BLaER1 treated with 17β-estradiol and CSF1 and Interleukin-3, amounts not matched to agents 10 nM and 100 nM (cell line): ENCODE results near the gene FSIP1.

Source experiments
- H3K27ac ChIP-seq, 11 experiments: shearing (Covaris generic); formaldehyde crosslinking; 2 replicates each; pipeline ENCODE4 v1.8.1; 2022
- H3K27me3 ChIP-seq, 11 experiments: shearing (Covaris generic); formaldehyde crosslinking; 2 replicates each; pipeline ENCODE4 v1.8.1; 2022
- H3K36me3 ChIP-seq, 11 experiments: shearing (Covaris generic); formaldehyde crosslinking; 2 replicates each; pipeline ENCODE4 v1.8.1; 2022
- H3K4me1 ChIP-seq, 10 experiments: shearing (Covaris generic); formaldehyde crosslinking; 2 replicates each; pipeline ENCODE4 v1.8.1; 2022
- H3K4me2 ChIP-seq, 11 experiments: shearing (Covaris generic); formaldehyde crosslinking; 2 replicates each; pipeline ENCODE4 v1.8.1; 2022
- H3K4me3 ChIP-seq, 10 experiments: shearing (Covaris generic); formaldehyde crosslinking; 2 replicates each; pipeline ENCODE4 v1.8.1; 2022
- H3K9ac ChIP-seq, 11 experiments: shearing (Covaris generic); formaldehyde crosslinking; 2 replicates each; pipeline ENCODE4 v1.8.1; 2022
- H3K9me3 ChIP-seq, 11 experiments: shearing (Covaris generic); formaldehyde crosslinking; replicated peaks in 1 of 11; 2 replicates each; pipeline ENCODE4 v1.8.1; 2022
- H4K20me1 ChIP-seq, 11 experiments: shearing (Covaris generic); formaldehyde crosslinking; 2 replicates each; pipeline ENCODE4 v1.8.1; 2022
- Cebpa-rat ChIP-seq, 11 experiments: shearing (Covaris generic); IDR thresholded peaks; 2 replicates each; pipeline ENCODE4 v1.8.1; 2022

The FSIP1 gene

DNA sequence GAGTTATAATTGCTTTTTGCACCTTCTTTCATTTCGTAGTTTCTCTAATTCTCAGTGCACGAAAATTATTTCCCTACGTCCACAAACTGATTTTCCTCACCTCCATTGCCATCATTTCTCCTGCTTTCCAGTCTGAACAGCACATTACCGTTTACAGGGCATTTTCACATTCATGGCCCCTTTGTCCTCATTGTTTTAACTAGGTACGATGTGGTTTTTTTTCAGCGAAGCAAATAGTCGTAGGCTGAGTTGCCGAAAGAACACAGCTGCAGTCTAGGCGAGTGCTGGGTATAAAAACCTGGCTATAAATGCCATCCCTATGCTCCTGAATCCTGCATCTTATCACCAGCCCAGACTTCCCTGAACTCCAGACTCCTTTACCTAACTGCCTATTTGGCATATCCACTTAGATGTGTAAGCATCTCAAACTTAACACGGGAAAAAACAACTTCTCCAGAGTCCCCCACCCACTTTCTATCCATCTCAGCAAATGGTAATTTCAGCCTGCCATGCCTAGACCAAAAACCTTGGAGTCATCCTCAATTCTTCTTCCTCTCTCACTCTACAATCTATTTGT lies 691 bp upstream of the FSIP1 start:
- no peaks in the 10 kb centered on the region for H3K36me3 ChIP-seq
- peaks cover 0 to 8% (median 0%) of the 10 kb centered on the region in 11 experiments; a peak in 1 of 22 replicates for H3K9me3 ChIP-seq
- peak overlapping the region; percentile 68 to 83 (median 74) for H3K4me3 ChIP-seq
- peak overlapping the region; percentile 76 to 97 (median 90) for H3K4me2 ChIP-seq
- H4K20me1 ChIP-seq = no peaks in the 10 kb centered on the region
- H3K4me1 ChIP-seq = peaks cover 24 to 55% (median 43%) of the 10 kb centered on the region in 10 experiments
- H3K27me3 ChIP-seq = no peaks in the 10 kb centered on the region
- TF ChIP-seq Cebpa-rat (IDR thresholded peaks at IDR 0.05) = no peak
- peak overlapping the region; percentile 75 to 88 (median 82) for H3K9ac ChIP-seq
- peak overlapping the region; percentile 55 to 86 (median 78); a peak in 21 of 22 replicates for H3K27ac ChIP-seq

- H3K4me2 ChIP-seq = peak overlapping the region; percentile 47 to 86 (median 73)
- peak overlapping the region; percentile 68 to 83 (median 74) for H3K4me3 ChIP-seq
- H3K9me3 ChIP-seq = peaks cover 0 to 8% (median 0%) of the 10 kb centered on the region in 11 experiments; a peak in 1 of 22 replicates
- TF ChIP-seq Cebpa-rat (IDR thresholded peaks at IDR 0.05) = no peak
- no peaks in the 10 kb centered on the region for H3K36me3 ChIP-seq
- H3K4me1 ChIP-seq = peaks cover 16 to 41% (median 29%) of the 10 kb centered on the region in 10 experiments
- no peaks in the 10 kb centered on the region for H4K20me1 ChIP-seq
- H3K9ac ChIP-seq = peak overlapping the region in 7 of 11 experiments; percentile 31 to 85 (median 45); a peak in 7 of 22 replicates
- H3K27ac ChIP-seq = no peak overlapping the region; a peak in 1 of 22 replicates
- no peaks in the 10 kb centered on the region for H3K27me3 ChIP-seq
These were observed 706 bp downstream of the FSIP1 start for GRCh38 chr15:39781967-39782302.

GRCh38 chr15:39781147-39781966 lies 1.3 kb downstream of the FSIP1 start:
- H3K4me3 ChIP-seq = peak overlapping the region in 8 of 10 experiments; percentile 69 to 83 (median 75); a peak in 10 of 20 replicates

GRCh38 chr15:39778021-39778420 lies 4.6 kb downstream of the FSIP1 start:
- TF ChIP-seq Cebpa-rat (IDR thresholded peaks at IDR 0.05) = no peak
- Histone ChIP-seq H3K36me3 (no peaks in the 10 kb centered on the region), H3K27me3 (no peaks in the 10 kb centered on the region), H3K4me2 (no peak overlapping the region), H3K9ac (no peak overlapping the region), H3K4me1 (peaks cover 9 to 25% (median 19%) of the 10 kb centered on the region in 10 experiments; a peak in 18 of 20 replicates), H3K4me3 (no peak overlapping the region), H3K9me3 (peaks cover 0 to 8% (median 0%) of the 10 kb centered on the region in 11 experiments; a peak in 2 of 22 replicates), H3K27ac (no peak overlapping the region), H4K20me1 (no peaks in the 10 kb centered on the region)

More at GRCh38 chr15:39781147-39781966, 1.3 kb downstream of the FSIP1 start:
- H3K9ac ChIP-seq = peak overlapping the region in 1 of 11 experiments; percentile 84; a peak in 1 of 22 replicates
- no peaks in the 10 kb centered on the region for H3K36me3 ChIP-seq
- H3K27me3 ChIP-seq = no peaks in the 10 kb centered on the region
- no peaks in the 10 kb centered on the region for H4K20me1 ChIP-seq
- H3K9me3 ChIP-seq = peaks cover 0 to 8% (median 0%) of the 10 kb centered on the region in 11 experiments; a peak in 1 of 22 replicates
- peaks cover 16 to 35% (median 25%) of the 10 kb centered on the region in 10 experiments for H3K4me1 ChIP-seq
- peak overlapping the region; percentile 47 to 86 (median 73); a peak in 19 of 22 replicates for H3K4me2 ChIP-seq
- TF ChIP-seq Cebpa-rat (IDR thresholded peaks at IDR 0.05) = no peak
- H3K27ac ChIP-seq = no peak overlapping the region

DNA sequence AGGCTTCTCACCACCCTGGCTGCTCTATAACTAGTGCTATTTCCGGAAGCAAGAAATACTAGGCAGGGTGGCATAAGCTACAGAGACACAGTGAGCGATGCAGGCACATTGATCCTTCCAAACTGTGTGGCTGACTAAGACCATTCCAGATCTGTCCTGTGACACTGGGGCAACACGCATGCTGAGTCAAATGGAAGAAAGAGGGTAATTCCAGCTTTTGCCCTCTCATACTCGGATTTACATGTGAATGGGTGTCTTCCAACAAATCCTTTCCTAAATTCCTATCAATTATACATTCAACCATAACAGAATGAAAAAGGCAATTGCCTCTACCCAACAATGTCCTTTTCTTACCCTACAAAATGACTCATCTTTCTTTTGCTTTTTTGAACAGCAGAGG lies 5.1 kb downstream of the FSIP1 start:
- H3K9ac ChIP-seq = no peak overlapping the region

GRCh38 chr15:39776068-39776467 lies 6.6 kb downstream of the FSIP1 start:
- Histone ChIP-seq H3K27me3 (no peaks in the 10 kb centered on the region), H3K4me1 (peaks cover 9 to 24% (median 15%) of the 10 kb centered on the region in 10 experiments; a peak in 18 of 20 replicates), H3K9me3 (peaks cover 0 to 2% (median 0%) of the 10 kb centered on the region in 11 experiments; a peak in 2 of 22 replicates), H3K27ac (no peak overlapping the region), H4K20me1 (no peaks in the 10 kb centered on the region), H3K4me2 (no peak overlapping the region), H3K9ac (no peak overlapping the region), H3K36me3 (no peaks in the 10 kb centered on the region), H3K4me3 (no peak overlapping the region)
- no peak for TF ChIP-seq Cebpa-rat (IDR thresholded peaks at IDR 0.05)

More for the DNA sequence above, 5.1 kb downstream of the FSIP1 start:
- Histone ChIP-seq H3K4me2 (no peak overlapping the region), H3K27me3 (no peaks in the 10 kb centered on the region), H3K4me1 (peaks cover 9 to 25% (median 18%) of the 10 kb centered on the region in 10 experiments; a peak in 18 of 20 replicates), H3K9me3 (peaks cover 0 to 8% (median 0%) of the 10 kb centered on the region in 11 experiments; a peak in 2 of 22 replicates), H3K27ac (no peak overlapping the region), H4K20me1 (no peaks in the 10 kb centered on the region), H3K4me3 (no peak overlapping the region), H3K36me3 (no peaks in the 10 kb centered on the region)
- no peak for TF ChIP-seq Cebpa-rat (IDR thresholded peaks at IDR 0.05)

DNA sequence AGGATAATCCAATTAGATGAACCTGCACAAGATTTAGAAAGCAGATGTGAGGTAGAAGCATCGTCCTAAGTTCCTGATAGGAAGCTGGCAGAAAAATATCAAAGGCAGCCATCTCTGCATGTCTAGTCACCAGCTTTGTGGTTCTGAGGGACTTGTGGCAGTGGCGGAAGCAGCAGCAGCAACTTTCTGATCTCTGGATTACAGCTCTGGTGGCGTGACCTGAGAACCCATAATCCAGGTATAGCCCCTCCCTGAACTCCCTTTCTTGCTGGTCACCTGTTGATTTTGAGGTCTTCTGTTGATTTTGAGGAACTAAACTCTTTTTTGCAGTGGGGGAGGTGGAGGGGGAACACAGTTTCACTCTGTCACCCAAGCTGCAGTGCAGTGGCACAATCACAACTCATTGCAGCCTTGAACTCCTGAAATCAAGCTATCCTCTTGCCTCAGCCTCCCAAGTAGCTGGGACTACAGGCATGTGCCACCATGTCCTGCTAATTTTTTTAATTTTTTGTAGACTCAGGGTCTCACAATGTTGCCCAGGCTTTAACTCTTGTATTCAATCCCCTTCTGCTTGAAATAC lies 7.9 kb downstream of the FSIP1 start:
- Histone ChIP-seq H3K9me3 (no peaks in the 10 kb centered on the region; a peak in 1 of 22 replicates), H4K20me1 (no peaks in the 10 kb centered on the region), H3K27me3 (no peaks in the 10 kb centered on the region), H3K4me1 (peaks cover 9 to 25% (median 15%) of the 10 kb centered on the region in 10 experiments; a peak in 18 of 20 replicates), H3K9ac (peak overlapping the region in 3 of 11 experiments; percentile 5 to 35 (median 31); a peak in 4 of 22 replicates), H3K27ac (peak overlapping the region in 7 of 11 experiments; percentile 1 to 38 (median 15); a peak in 7 of 22 replicates), H3K4me2 (peak overlapping the region; percentile 25 to 72 (median 47); a peak in 21 of 22 replicates), H3K4me3 (no peak overlapping the region), H3K36me3 (no peaks in the 10 kb centered on the region)
- no peak for TF ChIP-seq Cebpa-rat (IDR thresholded peaks at IDR 0.05)

DNA sequence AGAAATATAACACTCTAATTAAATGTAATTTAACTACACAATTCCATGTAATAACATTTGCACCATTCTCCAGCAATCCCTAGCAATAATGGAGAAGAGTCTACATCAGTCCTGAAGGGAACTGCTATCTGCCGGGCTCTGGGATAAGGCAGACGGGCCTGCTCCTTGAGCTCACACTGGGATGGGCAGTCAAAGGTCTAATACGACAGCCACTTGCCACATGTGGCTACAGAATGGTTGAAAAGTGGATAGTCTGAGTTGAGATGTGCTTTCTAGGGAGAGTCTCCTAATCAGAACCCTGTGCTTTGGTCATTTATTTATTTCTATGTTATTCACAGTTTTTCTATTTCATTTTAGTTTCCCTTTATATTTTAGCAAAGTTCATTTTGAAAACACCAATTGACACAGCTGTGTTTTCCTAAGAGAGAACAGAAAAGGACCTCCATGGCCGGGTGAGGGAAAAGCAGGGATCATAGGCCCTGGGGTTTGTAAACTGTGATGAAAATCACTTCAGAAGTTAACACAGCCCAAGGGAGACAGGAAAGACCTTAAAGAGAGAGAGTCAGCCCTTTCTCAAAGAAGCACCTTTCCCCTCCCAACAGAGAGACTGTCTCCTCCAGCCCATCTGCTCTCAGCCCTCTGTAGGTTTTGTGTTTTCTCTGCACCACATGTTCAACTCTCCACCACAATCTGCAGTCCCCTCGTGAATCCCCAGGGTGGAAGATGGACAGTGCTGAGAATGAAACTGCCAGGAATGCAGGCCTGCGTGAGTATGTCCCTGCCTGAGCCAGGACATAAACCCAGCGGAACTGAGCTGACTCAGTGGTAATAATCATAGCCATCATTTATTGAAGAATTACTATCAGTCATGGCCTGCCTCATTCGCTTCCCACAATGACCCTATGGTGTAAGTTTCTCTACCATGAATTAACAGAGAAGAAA lies 11.6 kb downstream of the FSIP1 start:
- TF ChIP-seq Cebpa-rat (IDR thresholded peaks at IDR 0.05) = no peak
- Histone ChIP-seq H4K20me1 (no peaks in the 10 kb centered on the region), H3K4me2 (peak overlapping the region in 5 of 11 experiments; percentile 2 to 45 (median 13); a peak in 3 of 22 replicates), H3K9ac (no peak overlapping the region; a peak in 1 of 22 replicates), H3K9me3 (no peaks in the 10 kb centered on the region; a peak in 1 of 22 replicates), H3K27ac (no peak overlapping the region; a peak in 1 of 22 replicates), H3K4me3 (no peak overlapping the region), H3K27me3 (no peaks in the 10 kb centered on the region), H3K36me3 (no peaks in the 10 kb centered on the region), H3K4me1 (peaks cover 9 to 25% (median 15%) of the 10 kb centered on the region in 10 experiments; a peak in 18 of 20 replicates)
